Measurements from ENCODE around the gene MAP3K9.

- TF ChIP-seq EP300 (IDR thresholded peaks at IDR 0.05) (no peak), POLR2A (IDR thresholded peaks at IDR 0.05) (no peak), POLR2AphosphoS5 (IDR thresholded peaks at IDR 0.05) (no peak)
- TF ChIP-seq, protein P1, sequence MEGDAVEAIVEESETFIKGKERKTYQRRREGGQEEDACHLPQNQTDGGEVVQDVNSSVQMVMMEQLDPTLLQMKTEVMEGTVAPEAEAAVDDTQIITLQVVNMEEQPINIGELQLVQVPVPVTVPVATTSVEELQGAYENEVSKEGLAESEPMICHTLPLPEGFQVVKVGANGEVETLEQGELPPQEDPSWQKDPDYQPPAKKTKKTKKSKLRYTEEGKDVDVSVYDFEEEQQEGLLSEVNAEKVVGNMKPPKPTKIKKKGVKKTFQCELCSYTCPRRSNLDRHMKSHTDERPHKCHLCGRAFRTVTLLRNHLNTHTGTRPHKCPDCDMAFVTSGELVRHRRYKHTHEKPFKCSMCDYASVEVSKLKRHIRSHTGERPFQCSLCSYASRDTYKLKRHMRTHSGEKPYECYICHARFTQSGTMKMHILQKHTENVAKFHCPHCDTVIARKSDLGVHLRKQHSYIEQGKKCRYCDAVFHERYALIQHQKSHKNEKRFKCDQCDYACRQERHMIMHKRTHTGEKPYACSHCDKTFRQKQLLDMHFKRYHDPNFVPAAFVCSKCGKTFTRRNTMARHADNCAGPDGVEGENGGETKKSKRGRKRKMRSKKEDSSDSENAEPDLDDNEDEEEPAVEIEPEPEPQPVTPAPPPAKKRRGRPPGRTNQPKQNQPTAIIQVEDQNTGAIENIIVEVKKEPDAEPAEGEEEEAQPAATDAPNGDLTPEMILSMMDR (IDR thresholded peaks at IDR 0.05): no peak
Measured at GRCh38 chr14:70792939-70793338, 16.4 kb downstream of the MAP3K9 start.

Measured in sigmoid colon (tissue), 4 donors.